ENCODE measurements around the gene ARCN1.
"Not testable (repeated sequence)": the region's sequence is repeated elsewhere in the genome, so short reads cannot be mapped to it uniquely, and the experiment has no call there.

ARCN1 gene

GRCh38 chr11:118571701-118572060, 528 bp upstream of the ARCN1 start:
- Mint-ChIP-seq H3K36me3 (ENCODE audit: low read depth) (peaks cover 21% of the 10 kb centered on the region), H3K4me3 (peak overlapping the region; percentile 95), H3K27ac (peak overlapping the region; percentile 95), H3K4me1 (peaks cover 46% of the 10 kb centered on the region)
- DNase-seq = peak; percentile 28
- not testable (repeated sequence) for H3K27me3 Mint-ChIP-seq, H3K9me3 Mint-ChIP-seq, ATAC-seq

- peak; percentile 8 for DNase-seq
- peaks cover 29% of the 10 kb centered on the region for H3K36me3 Mint-ChIP-seq (ENCODE audit: low read depth)
- peak; percentile 86 for ATAC-seq
- H3K4me3 Mint-ChIP-seq = peak overlapping the region; percentile 95
- H3K9me3 Mint-ChIP-seq = no peaks in the 10 kb centered on the region
- peak overlapping the region; percentile 95 for H3K27ac Mint-ChIP-seq
- no peaks in the 10 kb centered on the region for H3K27me3 Mint-ChIP-seq
- H3K4me1 Mint-ChIP-seq = peaks cover 56% of the 10 kb centered on the region
Observed at GRCh38 chr11:118572981-118573550, 857 bp downstream of the ARCN1 start.

- H3K36me3 Mint-ChIP-seq (ENCODE audit: low read depth) = peaks cover 33% of the 10 kb centered on the region
- no peaks in the 10 kb centered on the region for H3K9me3 Mint-ChIP-seq
Observed at GRCh38 chr11:118574636-118575035, 2.4 kb downstream of the ARCN1 start.

GRCh38 chr11:118577995-118578394, 5.8 kb downstream of the ARCN1 start:
- Mint-ChIP-seq H3K36me3 (ENCODE audit: low read depth) (peaks cover 32% of the 10 kb centered on the region), H3K4me1 (peaks cover 50% of the 10 kb centered on the region)
- not testable (repeated sequence) for H3K27ac Mint-ChIP-seq, ATAC-seq, DNase-seq, H3K27me3 Mint-ChIP-seq, H3K9me3 Mint-ChIP-seq, H3K4me3 Mint-ChIP-seq

More at GRCh38 chr11:118574636-118575035, 2.4 kb downstream of the ARCN1 start:
- H3K27ac Mint-ChIP-seq = no peak overlapping the region
- H3K4me3 Mint-ChIP-seq = peak overlapping the region; percentile 51
- DNase-seq = no peak
- peaks cover 64% of the 10 kb centered on the region for H3K4me1 Mint-ChIP-seq
- no peak for ATAC-seq
- no peaks in the 10 kb centered on the region for H3K27me3 Mint-ChIP-seq

GRCh38 chr11:118581057-118581456, 8.8 kb downstream of the ARCN1 start:
- H3K4me3 Mint-ChIP-seq = no peak overlapping the region
- no peaks in the 10 kb centered on the region for H3K9me3 Mint-ChIP-seq
- no peak for ATAC-seq
- peaks cover 22% of the 10 kb centered on the region for H3K4me1 Mint-ChIP-seq
- H3K27ac Mint-ChIP-seq = no peak overlapping the region
- peaks cover 35% of the 10 kb centered on the region for H3K36me3 Mint-ChIP-seq (ENCODE audit: low read depth)
- no peak for DNase-seq
- H3K27me3 Mint-ChIP-seq = no peaks in the 10 kb centered on the region

GRCh38 chr11:118587952-118588351, 15.7 kb downstream of the ARCN1 start:
- Mint-ChIP-seq H3K9me3 (no peaks in the 10 kb centered on the region), H3K27ac (no peak overlapping the region), H3K4me3 (no peak overlapping the region), H3K36me3 (ENCODE audit: low read depth) (peaks cover 42% of the 10 kb centered on the region), H3K4me1 (no peaks in the 10 kb centered on the region), H3K27me3 (no peaks in the 10 kb centered on the region)
- ATAC-seq = no peak
- DNase-seq = no peak

GRCh38 chr11:118592616-118593367, 20.6 kb downstream of the ARCN1 start:
- Mint-ChIP-seq H3K9me3 (no peaks in the 10 kb centered on the region), H3K27ac (no peak overlapping the region), H3K27me3 (no peaks in the 10 kb centered on the region), H3K4me1 (peaks cover 14% of the 10 kb centered on the region), H3K4me3 (no peak overlapping the region), H3K36me3 (ENCODE audit: low read depth) (peaks cover 39% of the 10 kb centered on the region)
- ATAC-seq (no peak), DNase-seq (no peak)

- not testable (repeated sequence) for H3K27ac Mint-ChIP-seq, DNase-seq, H3K27me3 Mint-ChIP-seq, H3K9me3 Mint-ChIP-seq, ATAC-seq, H3K4me3 Mint-ChIP-seq
- Mint-ChIP-seq H3K4me1 (peaks cover 14% of the 10 kb centered on the region), H3K36me3 (ENCODE audit: low read depth) (peaks cover 41% of the 10 kb centered on the region)
Observed at GRCh38 chr11:118594984-118595383, 22.8 kb downstream of the ARCN1 start.

- ATAC-seq (no peak), DNase-seq (no peak)
- H3K9me3 Mint-ChIP-seq = no peaks in the 10 kb centered on the region
- H3K4me1 Mint-ChIP-seq = peaks cover 14% of the 10 kb centered on the region
- no peak overlapping the region for H3K4me3 Mint-ChIP-seq
- peaks cover 45% of the 10 kb centered on the region for H3K36me3 Mint-ChIP-seq (ENCODE audit: low read depth)
- H3K27me3 Mint-ChIP-seq = no peaks in the 10 kb centered on the region
- no peak overlapping the region for H3K27ac Mint-ChIP-seq
Observed at GRCh38 chr11:118596224-118597146, 24.3 kb downstream of the ARCN1 start.

- ATAC-seq = no peak
- Mint-ChIP-seq H3K4me3 (no peak overlapping the region), H3K4me1 (peaks cover 14% of the 10 kb centered on the region), H3K36me3 (ENCODE audit: low read depth) (peaks cover 52% of the 10 kb centered on the region), H3K27me3 (no peaks in the 10 kb centered on the region), H3K27ac (no peak overlapping the region), H3K9me3 (no peaks in the 10 kb centered on the region)
- DNase-seq = no peak
Observed at GRCh38 chr11:118597556-118597955, 25.3 kb downstream of the ARCN1 start.

GRCh38 chr11:118602331-118602730, 30.1 kb downstream of the ARCN1 start:
- Mint-ChIP-seq H3K27ac (peak overlapping the region; percentile 24), H3K9me3 (no peaks in the 10 kb centered on the region), H3K36me3 (ENCODE audit: low read depth) (peaks cover 31% of the 10 kb centered on the region), H3K27me3 (peaks cover 5% of the 10 kb centered on the region), H3K4me1 (peaks cover 4% of the 10 kb centered on the region), H3K4me3 (no peak overlapping the region)
- DNase-seq (no peak), ATAC-seq (no peak)

GRCh38 chr11:118603709-118604108, 31.5 kb downstream of the ARCN1 start:
- H3K9me3 Mint-ChIP-seq, ATAC-seq, DNase-seq, H3K27me3 Mint-ChIP-seq, H3K4me1 Mint-ChIP-seq, H3K4me3 Mint-ChIP-seq, H3K27ac Mint-ChIP-seq: not testable (repeated sequence)
- H3K36me3 Mint-ChIP-seq (ENCODE audit: low read depth) = peaks cover 24% of the 10 kb centered on the region

- no peak for DNase-seq
Observed at GRCh38 chr11:118604566-118604965, 32.4 kb downstream of the ARCN1 start.

GRCh38 chr11:118605116-118605867, 33.1 kb downstream of the ARCN1 start:
- no peak overlapping the region for H3K27ac Mint-ChIP-seq

More at GRCh38 chr11:118604566-118604965, 32.4 kb downstream of the ARCN1 start:
- Mint-ChIP-seq H3K27ac (no peak overlapping the region), H3K36me3 (ENCODE audit: low read depth) (peaks cover 20% of the 10 kb centered on the region), H3K27me3 (peaks cover 13% of the 10 kb centered on the region), H3K4me1 (peaks cover 17% of the 10 kb centered on the region), H3K4me3 (no peak overlapping the region), H3K9me3 (no peaks in the 10 kb centered on the region)
- no peak for ATAC-seq

More at GRCh38 chr11:118605116-118605867, 33.1 kb downstream of the ARCN1 start:
- H3K36me3 Mint-ChIP-seq (ENCODE audit: low read depth) = peaks cover 13% of the 10 kb centered on the region
- no peak overlapping the region for H3K4me3 Mint-ChIP-seq
- DNase-seq = no peak
- no peaks in the 10 kb centered on the region for H3K9me3 Mint-ChIP-seq
- H3K27me3 Mint-ChIP-seq = peaks cover 19% of the 10 kb centered on the region
- H3K4me1 Mint-ChIP-seq = peaks cover 21% of the 10 kb centered on the region
- ATAC-seq = no peak

All from activated naive CD8-positive, alpha-beta T cell treated with anti-CD3 and anti-CD28 coated beads, Interleukin-2, amount 50 U/mL, for 24 hours (primary cell).